DND-41 (cell line): ENCODE results near the gene NOL4L.
"Not testable (repeated sequence)": the region's sequence is repeated elsewhere in the genome, so short reads cannot be mapped to it uniquely, and the experiment has no call there.

ENCODE experiments used
- ATAC-seq: fragments of 200-7000 bp; cut with Tn5 transposase; 3 replicates; pipeline ENCODE4 v1.9.1; 2021; ENCODE audit warnings: low read depth; ENCODE audit not compliant: insufficient read depth
- DNase-seq: peaks from one replicate; pipeline ENCODE4 v3.0.0-alpha.2; 2020
- H2AFZ ChIP-seq: 2 replicates; pipeline ENCODE4 v1.6.0; 2012; ENCODE audit warnings: low read depth, low read length
- H3K27ac ChIP-seq: 2 replicates; pipeline ENCODE4 v1.5.1; 2012; ENCODE audit warnings: low read length, inconsistent platforms
- H3K27me3 ChIP-seq: fragments of 200-600 bp; sonication (generic); 2 replicates; pipeline ENCODE4 v1.6.0; 2012; ENCODE audit warnings: low read length, mild to moderate bottlenecking, inconsistent platforms; ENCODE audit not compliant: insufficient read depth, poor library complexity
- H3K36me3 ChIP-seq: 2 replicates; pipeline ENCODE4 v1.5.1; 2012; ENCODE audit warnings: low read length, inconsistent platforms; ENCODE audit not compliant: insufficient read depth
- H3K4me1 ChIP-seq: 2 replicates; pipeline ENCODE4 v1.5.1; 2012; ENCODE audit warnings: mild to moderate bottlenecking, low read length; ENCODE audit not compliant: insufficient read depth
- H3K4me2 ChIP-seq: 2 replicates; pipeline ENCODE4 v1.6.0; 2012; ENCODE audit warnings: mild to moderate bottlenecking, moderate library complexity, low read length, inconsistent platforms; ENCODE audit not compliant: insufficient read depth
- H3K4me3 ChIP-seq, 2 experiments: fragments of 200-600 bp in 1 of 2; shearing (Covaris generic) in 1 of 2; 2 replicates each; pipeline ENCODE4 v1.5.1; 2012 to 2016; ENCODE audit warnings: inconsistent platforms in 2 of 2, low read length in 2 of 2, mild to moderate bottlenecking in 2 of 2, low read depth in 1 of 2, moderate library complexity in 1 of 2
- H3K79me2 ChIP-seq: 2 replicates; pipeline ENCODE4 v1.6.0; 2012; ENCODE audit warnings: low read length, inconsistent platforms; ENCODE audit not compliant: insufficient read depth
- H3K9ac ChIP-seq: 2 replicates; pipeline ENCODE4 v1.6.0; 2012; ENCODE audit warnings: low read depth, mild to moderate bottlenecking, inconsistent platforms, low read length, moderate library complexity
- H3K9me3 ChIP-seq: 2 replicates; pipeline ENCODE4 v1.5.1; 2012; ENCODE audit warnings: low read length, moderate library complexity, mild to moderate bottlenecking, inconsistent platforms; ENCODE audit not compliant: insufficient read depth, severe bottlenecking
- H4K20me1 ChIP-seq: 2 replicates; pipeline ENCODE4 v1.6.0; 2012; ENCODE audit warnings: low read length; ENCODE audit not compliant: insufficient read depth
- CTCF ChIP-seq: IDR thresholded peaks from 2 replicates; pipeline ENCODE4 v1.5.1; 2012; ENCODE audit warnings: borderline replicate concordance, low read length, moderate library complexity, mild to moderate bottlenecking; ENCODE audit not compliant: poor library complexity, severe bottlenecking; ENCODE audit errors: extremely low read depth
- EZH2 ChIP-seq: IDR thresholded peaks from 3 replicates; pipeline ENCODE4 v1.6.1; 2012; ENCODE audit warnings: borderline replicate concordance, low read depth, mild to moderate bottlenecking, moderate library complexity, low read length, inconsistent platforms; ENCODE audit not compliant: severe bottlenecking

Gene NOL4L

GRCh38 chr20:32495217-32495565 lies 89.9 kb downstream of the NOL4L start:
- no peak overlapping the region; the same call in 1 of the 2 replicates for H3K27ac ChIP-seq
- H4K20me1 ChIP-seq, result no peaks in the 10 kb centered on the region
- no peak overlapping the region for H3K4me3 ChIP-seq
- no peaks in the 10 kb centered on the region for H3K4me1 ChIP-seq
- no peaks in the 10 kb centered on the region for H3K79me2 ChIP-seq
- H3K9ac ChIP-seq, result no peak overlapping the region
- no peaks in the 10 kb centered on the region for H3K27me3 ChIP-seq
- DNase-seq (no peak), ATAC-seq (no peak)
- no peak overlapping the region for H3K4me2 ChIP-seq
- H2AFZ ChIP-seq, result no peak overlapping the region
- peaks cover 18% of the 10 kb centered on the region for H3K36me3 ChIP-seq
- no peaks in the 10 kb centered on the region for H3K9me3 ChIP-seq
- TF ChIP-seq EZH2, result no peak
- no peak for TF ChIP-seq CTCF

- no peaks in the 10 kb centered on the region for H3K9me3 ChIP-seq
- no peaks in the 10 kb centered on the region for H3K4me1 ChIP-seq
- TF ChIP-seq EZH2, result no peak
- TF ChIP-seq CTCF, result no peak
- H3K4me2 ChIP-seq, result no peak overlapping the region
- no peak overlapping the region; the same call in 1 of the 2 replicates for H3K27ac ChIP-seq
- peaks cover 18% of the 10 kb centered on the region for H3K36me3 ChIP-seq
- no peaks in the 10 kb centered on the region for H3K27me3 ChIP-seq
- ATAC-seq (no peak), DNase-seq (no peak)
- H3K9ac ChIP-seq, result no peak overlapping the region
- no peak overlapping the region for H2AFZ ChIP-seq
- no peaks in the 10 kb centered on the region for H3K79me2 ChIP-seq
- H3K4me3 ChIP-seq, result no peak overlapping the region
- no peaks in the 10 kb centered on the region for H4K20me1 ChIP-seq
Measured at GRCh38 chr20:32494483-32495216, 90.5 kb downstream of the NOL4L start.

- no peak for TF ChIP-seq EZH2
- no peak for TF ChIP-seq CTCF
- H3K79me2 ChIP-seq, result no peaks in the 10 kb centered on the region
- no peak overlapping the region for H3K4me2 ChIP-seq
- H2AFZ ChIP-seq, result no peak overlapping the region
- ATAC-seq (no peak), DNase-seq (no peak)
- no peaks in the 10 kb centered on the region for H3K9me3 ChIP-seq
- H3K36me3 ChIP-seq, result peaks cover 18% of the 10 kb centered on the region
- no peak overlapping the region; the same call in 1 of the 2 replicates for H3K27ac ChIP-seq
- H4K20me1 ChIP-seq, result no peaks in the 10 kb centered on the region
- no peaks in the 10 kb centered on the region for H3K27me3 ChIP-seq
- no peaks in the 10 kb centered on the region for H3K4me1 ChIP-seq
- no peak overlapping the region for H3K9ac ChIP-seq
- no peak overlapping the region for H3K4me3 ChIP-seq
Measured at GRCh38 chr20:32493356-32493755, 91.8 kb downstream of the NOL4L start.

GRCh38 chr20:32491764-32492151 lies 93.4 kb downstream of the NOL4L start:
- not testable (repeated sequence) for DNase-seq, H3K79me2 ChIP-seq, H3K4me3 ChIP-seq, ATAC-seq, H2AFZ ChIP-seq, H3K9me3 ChIP-seq, H3K4me1 ChIP-seq, H3K9ac ChIP-seq, H4K20me1 ChIP-seq, H3K27me3 ChIP-seq, H3K27ac ChIP-seq, H3K4me2 ChIP-seq
- peaks cover 18% of the 10 kb centered on the region for H3K36me3 ChIP-seq
